IMR-90 (cell line): ENCODE measurements around the gene SUCLA2.

ENCODE experiments used
- BHLHE40 ChIP-seq: fragments of 150-350 bp; IDR thresholded peaks from 2 replicates; pipeline ENCODE4 v1.6.1; 2016; ENCODE audit warnings: mild to moderate bottlenecking, low read depth, low read length
- FOS ChIP-seq: fragments of 150-350 bp; IDR thresholded peaks from 2 replicates; pipeline ENCODE4 v1.6.1; 2016; ENCODE audit warnings: low read depth, low read length
- MAFK ChIP-seq: IDR thresholded peaks from 2 replicates; pipeline ENCODE4 v1.6.1; 2012; ENCODE audit warnings: low read depth, low read length, improper control_type of control experiment
- MXI1 ChIP-seq: IDR thresholded peaks from 2 replicates; pipeline ENCODE4 v1.6.1; 2012; ENCODE audit warnings: low read depth, mild to moderate bottlenecking, low read length, moderate library complexity, borderline replicate concordance
- POLR2A ChIP-seq: IDR thresholded peaks from 2 replicates; pipeline ENCODE4 v1.6.1; 2012; ENCODE audit warnings: mild to moderate bottlenecking, low read depth, low read length
- RAD21 ChIP-seq: IDR thresholded peaks from 2 replicates; pipeline ENCODE4 v1.6.1; 2012; ENCODE audit warnings: low read length, improper control_type of control experiment
- RCOR1 ChIP-seq: IDR thresholded peaks from 2 replicates; pipeline ENCODE4 v1.6.1; 2012; ENCODE audit warnings: mild to moderate bottlenecking, low read length, improper control_type of control experiment; ENCODE audit not compliant: insufficient replicate concordance
- RFX5 ChIP-seq: IDR thresholded peaks from 2 replicates; pipeline ENCODE4 v1.8.0; 2012; ENCODE audit warnings: low read depth, mild to moderate bottlenecking, low read length, moderate library complexity
- SMC3 ChIP-seq: fragments of 150-350 bp; IDR thresholded peaks from 2 replicates; pipeline ENCODE4 v1.6.1; 2016; ENCODE audit warnings: low read depth, mild to moderate bottlenecking, antibody characterized with exemption, low read length, moderate library complexity
- TF ChIP-seq, protein P1 (sequence below): conservative IDR thresholded peaks from 2 replicates; pipeline ENCODE4 v1.5.1; 2012; ENCODE audit warnings: mild to moderate bottlenecking, low read depth, low read length, improper control_type of control experiment

DNA sequence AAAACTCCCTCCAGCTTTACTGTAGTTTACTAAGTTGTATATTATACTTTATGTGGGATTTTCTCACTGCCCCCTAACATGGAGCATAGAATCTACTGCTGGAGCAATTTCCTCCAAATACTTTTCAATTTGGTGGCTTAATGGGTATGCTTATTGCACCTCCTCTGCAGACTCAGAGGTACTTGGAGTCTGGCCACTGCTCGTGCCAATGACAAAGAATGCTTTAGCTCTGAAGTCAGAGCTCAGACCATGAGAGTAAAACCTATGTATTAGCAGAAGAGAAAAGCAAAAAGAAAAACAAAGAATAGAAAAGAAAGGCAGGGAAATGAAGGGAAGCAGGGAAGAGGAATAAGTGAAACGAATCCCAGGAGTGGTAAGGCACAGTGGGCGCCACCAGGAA is 71.9 kb downstream of the SUCLA2 start:
- TF ChIP-seq POLR2A (no peak), RAD21 (no peak), RFX5 (no peak), BHLHE40 (no peak), SMC3 (no peak), FOS (no peak), MXI1 (no peak), RCOR1 (no peak), MAFK (no peak)
- TF ChIP-seq, protein P1, sequence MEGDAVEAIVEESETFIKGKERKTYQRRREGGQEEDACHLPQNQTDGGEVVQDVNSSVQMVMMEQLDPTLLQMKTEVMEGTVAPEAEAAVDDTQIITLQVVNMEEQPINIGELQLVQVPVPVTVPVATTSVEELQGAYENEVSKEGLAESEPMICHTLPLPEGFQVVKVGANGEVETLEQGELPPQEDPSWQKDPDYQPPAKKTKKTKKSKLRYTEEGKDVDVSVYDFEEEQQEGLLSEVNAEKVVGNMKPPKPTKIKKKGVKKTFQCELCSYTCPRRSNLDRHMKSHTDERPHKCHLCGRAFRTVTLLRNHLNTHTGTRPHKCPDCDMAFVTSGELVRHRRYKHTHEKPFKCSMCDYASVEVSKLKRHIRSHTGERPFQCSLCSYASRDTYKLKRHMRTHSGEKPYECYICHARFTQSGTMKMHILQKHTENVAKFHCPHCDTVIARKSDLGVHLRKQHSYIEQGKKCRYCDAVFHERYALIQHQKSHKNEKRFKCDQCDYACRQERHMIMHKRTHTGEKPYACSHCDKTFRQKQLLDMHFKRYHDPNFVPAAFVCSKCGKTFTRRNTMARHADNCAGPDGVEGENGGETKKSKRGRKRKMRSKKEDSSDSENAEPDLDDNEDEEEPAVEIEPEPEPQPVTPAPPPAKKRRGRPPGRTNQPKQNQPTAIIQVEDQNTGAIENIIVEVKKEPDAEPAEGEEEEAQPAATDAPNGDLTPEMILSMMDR = no peak
